Measurements from ENCODE around the gene BMPR1B. TPM values are rescaled to one million over a fixed set of nuclear protein-coding genes. Genes with fewer than 3 reads are reported as not detected.

The BMPR1B gene
- total RNA-seq, 1 donor from 2014 or later: 0.93 TPM

GRCh38 chr4:94947681-94948108 is 189.9 kb downstream of the BMPR1B start:
- ATAC-seq: no peak

DNA sequence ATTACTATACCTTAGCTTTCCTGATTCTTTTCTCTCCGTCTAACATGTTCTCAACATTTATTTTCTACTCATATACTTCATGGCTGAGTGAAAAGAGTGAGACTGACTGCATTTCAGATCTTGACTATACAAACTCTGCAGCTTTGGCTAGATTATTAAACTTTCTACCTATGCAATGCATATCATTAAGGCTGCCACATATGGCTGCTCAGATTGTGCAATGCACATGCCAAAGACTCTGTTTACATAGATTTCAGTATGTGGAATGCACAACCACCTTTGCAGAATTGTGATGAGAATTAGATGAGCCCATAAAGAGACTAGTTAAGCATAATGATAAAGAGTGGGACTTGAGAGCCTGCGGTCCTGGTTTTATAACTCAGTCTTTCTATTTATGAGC is 196.5 kb downstream of the BMPR1B start:
- DNase-seq (ENCODE audit: low spot score) (no peak), ATAC-seq (no peak)

More at GRCh38 chr4:94947681-94948108, 189.9 kb downstream of the BMPR1B start:
- no peak for DNase-seq (ENCODE audit: low spot score)

DNA sequence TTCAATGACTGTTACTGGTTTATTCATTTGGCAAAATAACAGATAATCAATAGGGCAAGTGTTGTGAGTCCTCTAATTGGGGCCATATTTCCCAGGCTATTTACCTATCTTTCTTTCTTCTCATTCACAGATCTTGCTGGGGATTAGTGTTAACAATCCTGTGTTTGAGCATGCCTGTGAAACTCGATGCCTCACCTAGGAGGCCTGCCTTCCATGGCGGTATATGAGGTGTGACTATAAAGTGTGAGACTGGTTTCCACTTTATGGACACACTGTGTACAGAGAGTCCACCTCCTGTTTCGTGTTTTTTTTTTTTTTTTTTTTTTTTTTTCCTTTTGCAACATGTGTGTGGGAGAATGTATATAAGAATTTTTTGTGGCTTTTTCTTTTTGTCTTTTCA is 199.3 kb downstream of the BMPR1B start:
- DNase-seq (ENCODE audit: low spot score) (no peak), ATAC-seq (no peak)

- no peak for ATAC-seq
Measured at GRCh38 chr4:94959307-94959706, 201.6 kb downstream of the BMPR1B start.

GRCh38 chr4:94960708-94961107 is 203.0 kb downstream of the BMPR1B start:
- ATAC-seq: no peak

More at GRCh38 chr4:94959307-94959706, 201.6 kb downstream of the BMPR1B start:
- no peak for DNase-seq (ENCODE audit: low spot score)

DNA sequence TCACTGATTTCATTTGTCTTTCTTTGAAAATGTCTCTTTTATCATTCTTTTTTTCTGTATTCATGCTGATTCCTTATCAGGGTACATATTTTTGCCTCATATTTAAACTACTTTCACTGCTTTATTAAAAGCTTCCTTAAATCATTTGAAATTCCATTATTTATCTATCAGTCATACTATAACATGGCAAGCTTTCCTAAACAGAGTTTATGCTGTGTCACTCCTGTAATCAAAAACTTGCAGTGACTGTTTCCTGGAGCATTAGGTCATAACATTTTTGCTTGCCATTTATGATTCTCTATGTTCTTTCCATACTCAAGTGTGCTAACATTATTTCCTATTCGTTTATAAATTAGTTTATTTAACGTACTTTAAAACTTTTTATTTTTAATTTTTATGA is 203.7 kb downstream of the BMPR1B start:
- ATAC-seq: no peak
- no peak for DNase-seq (ENCODE audit: low spot score)

More at GRCh38 chr4:94960708-94961107, 203.0 kb downstream of the BMPR1B start:
- DNase-seq (ENCODE audit: low spot score): no peak

DNA sequence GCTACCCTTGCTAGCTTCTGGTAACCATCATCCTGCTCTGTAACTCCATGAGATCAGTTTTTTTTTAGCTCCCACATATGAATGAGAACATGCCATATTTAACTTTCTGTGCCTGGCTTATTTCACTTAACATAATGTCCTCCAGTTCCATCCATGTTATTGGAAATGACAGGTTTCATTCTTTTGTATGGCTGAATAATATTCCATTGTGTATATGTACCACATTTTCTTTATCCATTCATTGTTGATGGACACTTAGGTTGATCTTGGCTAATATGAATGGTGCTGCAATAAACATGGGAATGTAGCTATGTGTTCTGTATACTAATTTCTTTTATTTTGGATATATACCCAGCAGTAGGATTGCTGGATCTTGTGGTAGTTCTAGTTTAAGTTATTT is 204.7 kb downstream of the BMPR1B start:
- DNase-seq (ENCODE audit: low spot score): no peak
- no peak for ATAC-seq

DNA sequence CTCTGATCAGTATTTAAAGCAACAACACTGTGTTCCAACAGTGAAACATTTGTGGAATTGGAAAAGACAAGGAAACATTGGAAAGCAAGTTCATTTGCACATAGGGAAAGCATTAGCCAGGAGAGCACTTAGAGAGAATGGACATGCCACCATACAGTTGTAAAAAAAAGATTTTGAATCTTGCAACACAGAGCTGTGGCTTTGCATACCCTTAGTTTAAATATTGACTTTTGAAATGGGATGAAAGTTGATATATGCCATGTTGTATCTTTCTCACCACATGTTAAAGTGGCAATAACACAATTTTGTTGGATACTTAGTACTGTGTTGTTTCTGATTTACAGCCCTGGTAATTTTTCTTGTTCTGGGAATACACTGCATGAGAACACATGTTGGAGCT is 208.1 kb downstream of the BMPR1B start:
- no peak for ATAC-seq
- DNase-seq (ENCODE audit: low spot score): no peak

GRCh38 chr4:94968493-94968892 is 210.7 kb downstream of the BMPR1B start:
- no peak for ATAC-seq
- no peak for DNase-seq (ENCODE audit: low spot score)

DNA sequence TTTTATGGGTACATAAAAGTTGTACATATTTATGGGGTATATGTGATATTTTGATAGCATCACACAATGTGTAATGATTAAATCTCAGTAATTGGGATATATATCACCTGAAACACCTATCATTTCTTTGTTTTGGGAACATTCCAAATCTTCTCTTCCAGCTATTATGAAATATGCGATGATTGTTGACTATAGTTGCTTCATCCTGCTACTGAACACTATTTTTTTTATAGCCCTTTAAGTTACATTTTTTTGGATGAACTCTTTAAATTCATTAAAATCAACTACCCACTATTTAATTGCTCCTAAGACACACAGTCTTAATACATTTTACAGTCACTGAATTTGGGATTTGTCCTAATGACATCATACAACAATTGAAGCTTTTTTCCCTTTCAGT is 212.9 kb downstream of the BMPR1B start:
- DNase-seq (ENCODE audit: low spot score) (no peak), ATAC-seq (no peak)

DNA sequence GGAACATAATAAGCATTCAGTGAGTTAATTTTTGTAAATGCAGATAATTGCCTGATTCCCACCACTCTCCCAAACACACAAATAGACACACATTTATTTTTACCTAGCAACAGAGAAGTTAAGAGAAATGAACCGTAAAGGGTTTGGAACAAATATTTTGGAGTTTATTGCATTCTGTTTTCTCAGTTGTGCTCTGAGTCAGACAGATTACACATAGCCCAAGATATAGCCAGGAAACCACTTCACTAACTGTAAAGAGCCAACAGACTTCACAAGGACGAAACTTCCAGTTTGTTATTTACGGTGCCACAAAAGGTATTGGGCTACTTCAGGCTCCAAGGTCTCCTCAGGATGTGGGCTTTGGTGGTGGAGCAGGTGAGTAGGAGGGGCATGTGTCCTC is 217.0 kb downstream of the BMPR1B start:
- ATAC-seq: no peak
- no peak for DNase-seq (ENCODE audit: low spot score)

DNA sequence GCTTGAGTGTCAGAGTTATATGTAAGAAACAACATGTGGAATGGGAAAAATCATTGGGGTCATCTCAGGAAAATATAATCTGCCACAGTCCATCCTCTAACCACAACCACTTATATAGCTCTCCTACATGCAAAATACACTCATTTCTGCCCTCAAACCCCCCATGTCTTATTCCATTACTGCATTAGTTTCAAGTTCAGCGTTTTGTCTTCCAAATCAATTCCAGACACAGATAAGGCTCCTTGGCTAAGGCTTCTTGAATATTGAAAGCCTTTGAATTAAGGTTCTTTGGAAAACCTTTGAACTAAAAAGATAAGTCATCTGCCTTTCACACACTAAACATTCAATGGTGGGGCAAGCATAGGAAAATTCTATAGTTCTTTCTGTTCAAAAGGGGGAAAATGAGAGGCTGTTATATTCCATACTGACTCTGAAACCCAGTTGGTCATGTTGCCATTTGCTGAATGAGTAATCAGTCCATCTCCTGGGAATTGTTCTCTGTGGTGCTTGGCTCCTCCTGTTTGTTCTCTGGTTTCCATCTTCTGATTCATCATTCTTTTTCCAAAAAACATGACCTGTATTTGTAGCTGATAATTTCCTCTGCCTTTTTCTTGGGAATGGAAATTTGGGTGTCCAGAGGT is 218.7 kb downstream of the BMPR1B start:
- ATAC-seq (no peak), DNase-seq (ENCODE audit: low spot score) (no peak)

DNA sequence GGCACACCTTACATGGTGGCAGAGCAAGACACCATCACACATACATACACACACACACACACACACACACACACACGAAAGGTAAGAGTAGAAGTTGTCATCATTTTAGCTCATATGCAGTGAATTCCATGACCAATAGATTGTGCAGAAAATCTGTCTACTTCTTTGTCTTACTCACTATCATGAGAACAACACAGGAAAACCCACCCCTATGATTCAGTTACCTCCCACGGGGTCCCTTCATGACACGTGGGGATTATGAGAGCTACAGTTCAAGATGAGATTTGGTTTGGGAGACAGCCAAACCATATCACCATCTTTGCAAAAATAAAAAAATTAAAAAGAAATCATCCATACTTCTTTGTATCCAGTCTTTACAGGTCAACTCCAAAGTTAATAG is 221.1 kb downstream of the BMPR1B start:
- DNase-seq (ENCODE audit: low spot score) (no peak), ATAC-seq (no peak)

- DNase-seq (ENCODE audit: low spot score) (no peak), ATAC-seq (no peak)
Measured at GRCh38 chr4:94979621-94980020, 221.9 kb downstream of the BMPR1B start.

DNA sequence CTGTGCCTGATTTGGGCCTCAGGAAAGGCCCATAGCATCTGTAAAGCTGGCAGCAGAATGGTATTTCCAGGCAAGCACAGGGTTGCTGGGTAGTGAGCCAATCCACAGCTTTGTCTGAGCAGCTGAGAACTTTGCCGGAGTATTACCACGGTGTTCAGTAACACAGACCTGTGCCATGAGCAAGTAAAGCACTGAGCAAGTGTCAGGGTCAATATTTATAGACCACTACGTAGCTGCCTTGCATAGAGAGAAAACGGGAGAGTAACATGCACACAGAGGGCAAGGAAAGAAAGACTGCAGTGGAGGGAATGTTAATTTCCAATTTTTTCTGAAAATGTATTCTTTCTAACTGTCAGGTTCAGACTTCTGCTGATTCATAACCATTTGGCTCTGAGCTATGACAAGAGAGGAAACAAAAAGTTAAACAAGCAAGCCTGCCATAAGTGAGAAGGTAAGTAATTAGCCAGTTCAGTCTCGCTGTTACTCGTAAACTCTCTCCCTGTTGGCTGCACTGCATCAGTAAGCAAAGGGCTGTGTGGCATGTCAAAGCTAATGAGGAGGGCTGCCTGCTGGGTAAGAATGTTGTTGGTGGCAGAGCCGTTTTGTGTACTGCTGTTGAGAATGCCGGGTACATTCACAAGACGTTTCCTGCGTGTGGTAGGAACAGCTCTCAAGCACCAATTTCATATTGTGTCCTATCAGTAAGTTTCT is 238.1 kb downstream of the BMPR1B start:
- DNase-seq (ENCODE audit: low spot score): no peak
- no peak for ATAC-seq

DNA sequence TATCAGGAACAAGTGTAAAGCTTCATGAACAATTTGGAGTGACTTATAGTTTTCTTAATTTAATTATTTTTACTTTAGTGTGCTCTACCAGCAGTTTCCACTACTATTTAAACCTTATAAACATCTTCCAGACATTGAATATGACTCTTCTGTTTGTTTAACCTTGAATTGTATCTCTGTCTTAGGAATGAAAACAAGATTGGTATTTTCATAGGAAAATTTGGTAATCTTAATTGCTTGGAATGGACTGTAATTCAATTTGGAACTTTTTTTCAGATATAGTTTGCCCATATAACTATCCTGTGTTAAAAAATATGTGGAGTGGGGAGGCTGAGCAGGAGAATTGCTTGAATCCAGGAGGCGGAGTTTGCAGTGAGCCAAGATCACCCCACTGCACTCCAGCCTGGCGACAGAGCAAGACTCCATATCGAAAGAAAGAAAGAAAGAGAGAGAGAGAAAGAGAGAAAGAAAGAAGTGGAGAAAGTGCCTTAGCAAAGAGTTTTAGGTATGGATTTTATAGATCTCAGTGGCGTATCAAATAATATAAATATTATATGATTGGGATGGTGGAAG is 242.4 kb downstream of the BMPR1B start:
- DNase-seq (ENCODE audit: low spot score): no peak
- no peak for ATAC-seq

DNA sequence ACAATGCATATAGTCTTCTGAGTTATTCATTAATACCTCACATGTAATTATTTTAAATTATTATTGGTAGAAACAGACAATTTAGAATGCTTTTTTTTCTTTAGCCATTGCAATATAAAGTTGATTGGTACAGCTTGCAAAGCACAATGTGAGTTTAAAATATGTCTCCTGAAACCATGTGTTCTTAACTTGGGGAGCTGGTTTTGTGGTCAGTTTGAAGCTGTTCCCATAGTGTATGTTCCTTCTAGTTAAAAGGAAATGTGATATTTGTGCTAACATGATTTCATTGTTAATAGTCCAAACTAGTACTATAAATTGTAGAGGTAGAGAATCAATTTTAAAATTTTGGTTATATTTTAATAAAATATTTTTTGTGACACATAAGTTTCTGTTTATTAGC is 247.2 kb downstream of the BMPR1B start:
- DNase-seq (ENCODE audit: low spot score) (no peak), ATAC-seq (no peak)

- ATAC-seq: no peak
Measured at GRCh38 chr4:95007998-95008397, 250.2 kb downstream of the BMPR1B start.

DNA sequence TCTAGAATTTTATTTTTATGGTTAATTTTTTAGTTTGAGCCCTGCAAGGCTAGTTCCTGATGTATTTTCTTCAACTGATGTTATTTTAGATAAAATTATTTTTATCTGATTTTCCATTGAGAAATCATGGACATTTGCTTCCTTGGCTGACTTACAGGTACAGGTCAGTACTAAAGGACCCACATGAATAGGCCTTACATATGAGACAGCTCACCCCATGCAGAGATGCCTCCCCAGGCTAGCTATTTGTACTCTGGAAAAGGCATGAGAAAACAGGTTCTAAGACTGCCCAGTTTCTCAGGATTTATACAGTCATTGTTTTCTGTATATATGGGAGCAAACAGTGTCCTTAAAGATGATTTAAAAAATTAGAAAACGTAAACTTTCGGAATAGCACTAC is 255.5 kb downstream of the BMPR1B start:
- DNase-seq (ENCODE audit: low spot score) (no peak), ATAC-seq (no peak)

More at GRCh38 chr4:95007998-95008397, 250.2 kb downstream of the BMPR1B start:
- DNase-seq (ENCODE audit: low spot score): no peak

- ATAC-seq (no peak), DNase-seq (ENCODE audit: low spot score) (no peak)
Measured at GRCh38 chr4:95014068-95014467, 256.3 kb downstream of the BMPR1B start.

DNA sequence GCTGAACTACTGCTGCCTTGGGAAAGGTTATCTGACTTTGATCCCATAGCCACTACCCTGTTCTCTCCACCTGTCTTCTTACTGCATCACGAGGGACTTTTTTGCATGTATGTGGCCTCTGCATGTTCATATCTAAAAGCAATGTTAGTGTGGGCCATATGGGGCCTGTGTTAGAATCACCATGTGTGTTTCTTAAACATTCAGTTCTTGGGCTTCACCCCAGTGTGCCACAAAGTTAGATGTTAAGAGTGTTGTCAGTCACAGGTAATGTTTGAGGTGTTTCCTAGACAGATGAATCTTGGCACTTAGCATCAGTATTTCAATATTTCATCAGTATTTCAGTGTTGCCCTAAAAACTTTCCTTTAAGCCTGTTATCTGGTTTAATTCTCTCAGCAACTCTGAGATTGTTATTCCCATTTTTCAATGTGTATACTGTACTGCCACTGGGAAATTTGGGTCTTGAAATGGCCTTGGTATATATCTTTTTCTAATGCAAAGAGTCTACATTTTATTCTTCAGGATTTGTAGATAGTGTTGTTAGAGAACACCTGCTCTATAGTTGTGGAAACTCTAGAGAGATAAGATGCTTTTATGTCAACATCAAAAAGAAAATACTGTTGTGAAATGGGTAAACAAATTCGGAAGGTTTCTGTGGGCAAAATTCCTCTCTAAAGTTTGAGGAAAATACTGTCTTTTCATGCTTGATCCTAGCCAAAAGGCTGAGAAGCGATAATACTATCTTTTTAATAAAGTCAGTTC is 259.7 kb downstream of the BMPR1B start:
- ATAC-seq (no peak), DNase-seq (ENCODE audit: low spot score) (no peak)

Data from left lobe of liver (tissue), 2 donors.